GM12875 (cell line): ENCODE results near the gene RAB17.
A peak's percentile ranks its signal among the peaks of the same experiment; 100 is the strongest.

Source experiments
- H3K4me3 ChIP-seq: one replicate; pipeline ENCODE4 v1.5.1; 2011; ENCODE audit warnings: low read depth, low read length, control low read depth
- TF ChIP-seq, protein P1 (sequence below): IDR thresholded peaks from 2 replicates; pipeline ENCODE4 v1.5.1; 2011; ENCODE audit warnings: low read depth, mild to moderate bottlenecking, control low read depth, inconsistent platforms, low read length, moderate library complexity, borderline replicate concordance; ENCODE audit not compliant: insufficient read depth

RAB17 gene

GRCh38 chr2:237574467-237574866 lies 16.1 kb downstream of the RAB17 start:
- TF ChIP-seq, protein P1, sequence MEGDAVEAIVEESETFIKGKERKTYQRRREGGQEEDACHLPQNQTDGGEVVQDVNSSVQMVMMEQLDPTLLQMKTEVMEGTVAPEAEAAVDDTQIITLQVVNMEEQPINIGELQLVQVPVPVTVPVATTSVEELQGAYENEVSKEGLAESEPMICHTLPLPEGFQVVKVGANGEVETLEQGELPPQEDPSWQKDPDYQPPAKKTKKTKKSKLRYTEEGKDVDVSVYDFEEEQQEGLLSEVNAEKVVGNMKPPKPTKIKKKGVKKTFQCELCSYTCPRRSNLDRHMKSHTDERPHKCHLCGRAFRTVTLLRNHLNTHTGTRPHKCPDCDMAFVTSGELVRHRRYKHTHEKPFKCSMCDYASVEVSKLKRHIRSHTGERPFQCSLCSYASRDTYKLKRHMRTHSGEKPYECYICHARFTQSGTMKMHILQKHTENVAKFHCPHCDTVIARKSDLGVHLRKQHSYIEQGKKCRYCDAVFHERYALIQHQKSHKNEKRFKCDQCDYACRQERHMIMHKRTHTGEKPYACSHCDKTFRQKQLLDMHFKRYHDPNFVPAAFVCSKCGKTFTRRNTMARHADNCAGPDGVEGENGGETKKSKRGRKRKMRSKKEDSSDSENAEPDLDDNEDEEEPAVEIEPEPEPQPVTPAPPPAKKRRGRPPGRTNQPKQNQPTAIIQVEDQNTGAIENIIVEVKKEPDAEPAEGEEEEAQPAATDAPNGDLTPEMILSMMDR = no peak
- H3K4me3 ChIP-seq = no peak overlapping the region

- H3K4me3 ChIP-seq = no peak overlapping the region
- TF ChIP-seq, protein P1 = no peak
Measured at GRCh38 chr2:237573721-237574415, 16.7 kb downstream of the RAB17 start.

DNA sequence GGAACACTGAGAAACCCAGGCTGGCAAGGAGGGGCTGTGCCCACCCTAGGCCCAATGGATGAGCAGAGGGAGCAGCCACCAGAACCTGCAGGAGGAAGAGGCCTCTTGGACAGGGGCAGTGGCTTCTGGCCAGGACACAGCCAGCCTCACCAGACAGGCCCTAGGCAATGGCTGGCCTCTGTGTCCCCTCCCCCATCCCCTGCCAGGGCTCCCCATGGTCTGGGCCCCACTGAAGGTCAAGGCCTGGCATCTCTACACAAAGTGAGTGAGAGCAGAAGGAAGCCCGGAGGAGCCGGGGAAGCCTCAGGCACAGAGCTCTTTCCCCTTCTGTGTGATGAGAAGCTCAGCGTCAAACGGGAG lies 17.8 kb downstream of the RAB17 start:
- no peak overlapping the region for H3K4me3 ChIP-seq
- TF ChIP-seq, protein P1 = no peak

DNA sequence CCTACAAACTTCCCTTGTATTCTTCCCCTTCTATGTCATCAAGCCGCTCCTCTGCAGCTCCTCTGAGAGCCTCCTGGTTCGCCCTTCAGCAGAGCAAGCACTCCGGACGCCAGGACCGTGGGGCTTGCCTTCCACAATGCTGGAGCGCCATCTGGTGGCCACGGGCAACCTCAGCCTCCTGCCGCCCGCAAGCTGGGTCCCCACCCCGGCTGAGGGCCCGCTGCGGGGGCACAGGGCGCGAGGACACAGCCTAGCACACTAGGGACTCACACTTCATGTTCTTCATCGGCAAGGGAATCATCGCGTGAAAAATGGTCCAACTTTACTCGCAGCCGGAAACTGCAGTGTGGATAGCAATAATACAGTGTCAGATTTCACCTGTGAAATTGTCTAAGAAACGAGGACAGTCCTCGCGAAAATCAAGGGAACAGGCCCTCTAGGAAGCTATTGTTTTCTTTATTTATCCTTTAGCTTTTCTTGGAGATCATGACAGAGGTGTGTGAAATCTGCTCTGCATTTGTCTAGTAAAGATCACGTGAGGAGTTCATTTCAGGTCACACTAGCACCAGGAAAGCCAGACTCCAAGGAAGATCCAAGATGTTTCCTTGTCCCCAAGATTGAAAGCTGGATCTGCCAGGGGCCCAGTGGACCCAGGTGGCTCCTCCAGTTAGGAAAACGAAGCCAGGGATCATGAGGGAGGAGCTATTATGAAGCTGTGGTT lies 18.4 kb downstream of the RAB17 start:
- H3K4me3 ChIP-seq = no peak overlapping the region
- TF ChIP-seq, protein P1 = peak; percentile 97

GRCh38 chr2:237571551-237571950 lies 19.0 kb downstream of the RAB17 start:
- H3K4me3 ChIP-seq = no peak overlapping the region
- TF ChIP-seq, protein P1 = no peak

GRCh38 chr2:237570776-237571335 lies 19.7 kb downstream of the RAB17 start:
- TF ChIP-seq, protein P1 = no peak
- no peak overlapping the region for H3K4me3 ChIP-seq
